RPMI7951 (cell line): ENCODE results near the gene SLC4A8. TPM values are rescaled to one million over a fixed set of nuclear protein-coding genes. Genes with fewer than 3 reads are reported as not detected.
A peak's percentile ranks its signal among the peaks of the same experiment; 100 is the strongest.

Experiments used
- DNase-seq: peaks from one replicate; pipeline ENCODE4 v3.0.0-alpha.2; 2012; ENCODE audit warnings: low read depth
- total RNA-seq: library from RNA; depleted of rRNA; stranded (reverse); fragments of >200 nt; shearing (Covaris generic); gene quantifications from 2 replicates; pipeline ENCODE4 v1.2.3, GENCODE V29; 2014

The SLC4A8 gene
- total RNA-seq, 1 experiment from 2014 or later = 0.96 TPM

GRCh38 chr12:51395283-51396230 lies 29.1 kb upstream of the SLC4A8 start:
- DNase-seq = peak; percentile 7

GRCh38 chr12:51397670-51398069 lies 27.0 kb upstream of the SLC4A8 start:
- no peak for DNase-seq

- no peak for DNase-seq
Observed at GRCh38 chr12:51399891-51400290, 24.7 kb upstream of the SLC4A8 start.

- no peak for DNase-seq
Observed at GRCh38 chr12:51401020-51401419, 23.6 kb upstream of the SLC4A8 start.

GRCh38 chr12:51401486-51401885 lies 23.1 kb upstream of the SLC4A8 start:
- peak; percentile 34 for DNase-seq

- DNase-seq = no peak
Observed at GRCh38 chr12:51401900-51402299, 22.7 kb upstream of the SLC4A8 start.

GRCh38 chr12:51403159-51403558 lies 21.5 kb upstream of the SLC4A8 start:
- DNase-seq = peak; percentile 15

GRCh38 chr12:51403681-51404136 lies 20.9 kb upstream of the SLC4A8 start:
- DNase-seq = no peak

- DNase-seq = no peak
Observed at GRCh38 chr12:51404627-51405026, 20.0 kb upstream of the SLC4A8 start.

GRCh38 chr12:51405801-51406207 lies 18.8 kb upstream of the SLC4A8 start:
- no peak for DNase-seq

GRCh38 chr12:51406290-51406689 lies 18.3 kb upstream of the SLC4A8 start:
- DNase-seq = no peak

- DNase-seq = no peak
Observed at GRCh38 chr12:51406859-51407258, 17.8 kb upstream of the SLC4A8 start.

GRCh38 chr12:51407604-51408003 lies 17.0 kb upstream of the SLC4A8 start:
- no peak for DNase-seq

- no peak for DNase-seq
Observed at GRCh38 chr12:51409846-51410245, 14.8 kb upstream of the SLC4A8 start.

GRCh38 chr12:51413149-51413548 lies 11.5 kb upstream of the SLC4A8 start:
- DNase-seq = no peak

GRCh38 chr12:51413791-51414190 lies 10.8 kb upstream of the SLC4A8 start:
- no peak for DNase-seq

GRCh38 chr12:51415931-51416330 lies 8.7 kb upstream of the SLC4A8 start:
- peak; percentile 5 for DNase-seq

- DNase-seq = no peak
Observed at GRCh38 chr12:51417826-51418225, 6.8 kb upstream of the SLC4A8 start.

- DNase-seq = peak; percentile 6
Observed at GRCh38 chr12:51419425-51420193, 5.0 kb upstream of the SLC4A8 start.

- peak; percentile 53 for DNase-seq
Observed at GRCh38 chr12:51421266-51421884, 3.3 kb upstream of the SLC4A8 start.

- DNase-seq = no peak
Observed at GRCh38 chr12:51424094-51424661, 453 bp upstream of the SLC4A8 start.

GRCh38 chr12:51428256-51428655 lies 3.6 kb downstream of the SLC4A8 start:
- no peak for DNase-seq
